SW480 (cell line): Measurements from ENCODE around the gene CKLF.
"Not testable (repeated sequence)": the region's sequence is repeated elsewhere in the genome, so short reads cannot be mapped to it uniquely, and the experiment has no call there.

Experiments
- DNase-seq: peaks from one replicate; pipeline ENCODE4 v3.0.0-alpha.2; 2016; ENCODE audit warnings: low spot score

CKLF gene

DNA sequence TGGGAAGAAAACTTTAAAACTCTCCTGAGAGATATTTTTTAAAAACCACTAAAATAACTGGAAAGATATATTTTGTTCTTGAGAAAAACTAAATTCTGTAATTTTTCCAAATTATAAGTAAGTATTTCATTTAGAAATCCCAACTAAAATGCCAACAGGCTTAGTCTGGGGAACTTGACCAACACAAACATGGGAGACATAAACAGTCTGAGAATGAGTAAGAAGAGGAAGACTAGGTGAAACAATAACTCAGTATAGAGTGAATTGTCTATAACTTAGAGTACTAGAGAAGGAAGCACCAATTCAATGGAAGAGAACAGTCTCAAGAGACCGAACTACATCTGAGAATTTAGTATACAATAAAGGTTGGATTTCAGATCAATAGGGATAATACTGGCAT lies 16.8 kb downstream of the CKLF start:
- no peak for DNase-seq

DNA sequence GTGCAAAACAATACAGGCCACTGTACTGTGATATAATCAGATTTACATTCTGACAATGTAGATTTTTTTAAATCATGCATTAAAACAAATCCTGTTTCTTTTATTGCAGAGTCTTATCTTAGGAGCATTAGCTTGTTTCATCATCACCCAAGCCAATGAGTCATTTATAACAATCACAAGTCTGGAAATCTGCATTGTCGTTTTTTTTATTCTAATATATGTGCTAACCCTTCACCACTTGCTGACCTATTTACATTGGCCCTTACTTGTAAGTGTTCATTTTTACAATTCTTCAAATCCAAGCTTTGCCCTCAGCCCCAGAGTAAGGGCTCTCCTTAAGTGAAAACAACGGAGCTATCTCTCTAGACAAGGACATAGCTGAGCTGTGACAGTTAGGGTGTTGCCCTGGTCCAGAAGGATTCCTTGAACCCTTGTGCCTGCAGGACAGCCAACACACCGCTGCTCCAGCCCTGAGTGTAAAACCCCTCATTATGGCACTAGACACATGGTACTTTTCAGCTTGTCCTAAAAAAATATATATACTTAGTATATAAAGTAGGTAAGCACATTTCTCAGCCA lies 17.5 kb downstream of the CKLF start:
- no peak for DNase-seq

DNA sequence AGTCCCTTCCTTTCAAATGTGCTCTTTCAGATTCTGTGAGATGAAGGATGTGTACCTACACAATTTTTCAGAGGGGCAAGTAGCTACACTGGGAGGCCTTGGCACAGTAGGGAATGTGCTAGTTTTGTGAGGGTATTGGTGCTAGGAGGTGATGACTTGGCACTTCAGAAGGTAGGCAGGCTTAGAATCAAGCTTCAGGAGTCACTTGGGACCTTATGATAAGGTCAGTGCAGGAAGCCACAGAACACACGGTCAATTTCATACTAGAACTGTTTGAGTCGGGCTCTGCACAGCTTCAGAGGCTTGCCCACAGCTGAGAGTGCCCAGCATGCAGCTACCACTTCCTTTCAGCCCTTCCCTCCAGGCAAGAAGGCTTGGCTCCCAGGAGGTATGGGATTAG lies 20.0 kb downstream of the CKLF start:
- DNase-seq, result no peak

DNA sequence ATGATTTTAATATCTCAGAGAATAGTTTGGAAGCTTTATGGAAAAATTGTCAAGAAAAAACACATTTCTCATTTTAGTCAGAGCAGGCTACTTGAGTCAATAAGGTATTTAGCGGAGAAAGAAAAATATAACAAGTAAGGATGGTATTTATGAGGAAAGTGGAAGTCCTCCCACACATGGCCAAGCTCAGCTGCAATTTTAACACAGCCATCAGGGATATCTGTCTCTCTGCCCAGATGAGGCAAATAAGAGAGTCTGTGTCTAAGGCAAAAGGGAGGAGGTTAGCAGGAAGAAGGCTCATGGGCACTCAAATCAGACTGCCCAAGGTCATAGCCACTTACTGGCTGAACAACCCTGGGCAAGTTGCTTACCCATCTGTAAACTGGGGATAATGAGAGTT lies 21.7 kb downstream of the CKLF start:
- no peak for DNase-seq

DNA sequence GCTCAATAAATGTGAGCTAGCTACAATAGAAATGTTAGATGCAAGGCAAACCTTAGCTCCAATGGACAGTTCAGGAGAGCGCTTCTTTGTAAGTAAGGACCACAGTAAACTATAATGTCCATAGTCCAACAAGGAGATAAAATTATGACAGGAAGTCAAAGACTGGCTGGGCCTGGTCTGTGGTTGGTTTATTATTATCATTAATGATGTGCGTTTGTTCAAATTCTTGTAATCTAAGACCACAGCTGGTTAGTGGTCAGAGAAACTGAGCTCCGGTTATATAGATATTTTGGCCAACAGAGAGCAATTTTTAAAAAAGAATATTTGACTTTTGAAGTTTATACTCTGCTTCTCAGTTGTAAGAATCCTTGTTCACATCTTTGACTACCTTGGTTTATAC lies 22.2 kb downstream of the CKLF start:
- no peak for DNase-seq

DNA sequence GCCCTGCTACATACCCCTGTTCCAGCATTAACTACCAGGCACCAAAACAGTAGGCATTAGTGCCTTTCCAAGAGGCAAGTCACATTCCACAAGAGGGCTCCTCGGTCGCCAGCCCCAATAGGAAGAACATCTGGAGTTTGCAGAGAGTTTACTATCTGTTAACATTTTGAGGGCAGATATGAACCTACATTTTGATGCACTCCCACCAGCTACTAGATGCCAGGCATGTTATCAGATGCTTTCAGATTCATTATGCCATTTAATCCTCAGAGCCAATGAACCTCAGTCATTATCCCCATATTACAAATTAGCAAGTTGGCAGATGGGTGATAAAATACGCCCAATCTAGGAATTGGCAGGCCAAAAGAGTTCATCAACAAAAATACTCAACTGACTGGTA lies 22.7 kb downstream of the CKLF start:
- DNase-seq, result no peak

DNA sequence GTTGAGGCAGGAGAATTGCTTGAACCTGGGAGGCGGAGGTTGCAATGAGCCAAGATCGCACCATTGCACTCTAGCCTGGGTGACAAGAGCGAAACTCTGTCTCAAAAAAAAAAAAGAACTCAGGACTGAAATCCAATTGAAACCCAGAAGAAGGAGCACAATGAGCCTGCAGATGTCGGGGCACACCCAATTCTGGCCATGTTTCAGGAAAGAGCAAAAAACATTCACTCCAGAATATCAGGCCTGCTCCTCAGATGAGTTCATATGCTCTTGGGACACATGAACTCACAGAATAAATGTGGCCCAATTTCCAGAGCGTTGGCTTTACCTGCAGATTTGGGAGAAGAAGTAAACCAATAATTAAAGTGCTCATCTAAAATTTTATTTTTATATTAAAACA lies 23.9 kb downstream of the CKLF start:
- no peak for DNase-seq

DNA sequence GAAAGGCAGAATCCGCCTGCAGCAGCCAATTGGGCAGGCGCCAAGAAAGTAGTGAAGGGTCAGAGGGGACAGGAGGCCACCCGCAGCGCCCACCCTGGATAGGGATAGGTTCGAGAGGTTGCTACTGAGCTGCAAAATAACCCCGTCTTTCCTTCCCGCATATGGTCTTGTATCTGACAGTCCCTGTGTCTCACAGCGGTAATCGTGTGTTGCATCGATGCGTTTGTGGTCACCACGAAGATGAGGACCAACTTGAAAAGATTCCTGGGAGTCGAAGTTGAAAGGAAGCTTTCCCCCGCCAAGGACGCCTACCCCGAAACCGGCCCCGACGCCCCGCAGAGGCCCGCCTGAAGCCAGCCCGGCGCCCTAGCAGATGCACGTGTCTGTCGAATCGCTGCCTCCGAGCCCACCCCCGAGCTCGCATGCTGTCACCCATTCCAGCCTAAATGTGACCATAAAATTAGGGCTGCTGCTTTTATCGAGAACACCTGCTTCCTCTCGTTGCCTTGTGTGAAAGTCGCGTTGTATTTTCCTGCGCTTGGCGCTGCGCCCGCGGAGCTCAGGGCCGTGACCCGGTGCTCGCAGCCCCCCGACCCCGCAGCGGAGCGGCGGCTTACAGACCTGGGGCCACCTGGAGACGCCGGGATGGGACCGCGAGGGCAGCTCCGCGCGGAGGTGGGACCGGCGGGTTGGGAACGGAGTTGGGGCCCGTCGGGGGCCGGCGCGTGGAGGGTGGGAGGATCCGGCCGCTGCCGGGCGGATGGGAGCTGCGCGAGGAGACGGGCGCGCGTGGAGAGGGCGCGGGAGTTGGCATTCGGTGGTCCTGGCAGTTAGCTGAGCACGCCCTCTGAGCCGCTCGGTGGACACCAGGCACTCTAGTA lies 26.5 kb downstream of the CKLF start, which contains the start of gene CMTM2:
CMTM2 (plus strand) TSS at position 813 of the 881 bp plus-strand sequence. CDS start 145 bp downstream, outside the sequence.
- DNase-seq, result no peak

DNA sequence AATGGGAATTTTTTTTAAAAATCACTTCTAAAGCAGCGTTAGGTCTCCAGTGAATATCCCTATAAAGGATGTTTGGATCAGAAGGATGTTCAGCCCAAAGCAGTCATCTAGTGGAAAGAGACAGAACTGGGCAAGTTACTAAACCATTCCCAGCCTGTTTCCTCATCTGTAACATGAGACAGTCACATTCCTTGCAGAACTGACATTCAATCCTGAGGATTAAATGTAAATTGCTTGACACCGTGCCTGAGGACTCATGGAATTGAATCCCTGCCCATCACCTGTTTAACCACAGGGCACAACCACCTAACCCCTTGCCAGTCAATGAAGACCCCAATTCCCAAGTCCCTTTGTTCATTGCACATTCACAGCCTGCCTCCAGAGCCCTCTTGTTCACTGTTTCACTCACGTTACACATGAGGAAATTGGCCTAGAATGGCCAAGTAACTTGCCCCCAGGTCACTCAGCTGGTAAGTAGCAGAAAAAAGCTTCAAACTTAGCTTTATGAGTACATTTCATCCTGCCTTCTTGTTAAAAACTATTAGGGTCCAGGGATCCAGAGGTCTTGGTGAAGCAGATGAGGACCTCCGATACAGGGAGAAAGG lies 28.3 kb downstream of the CKLF start:
- DNase-seq, result no peak

DNA sequence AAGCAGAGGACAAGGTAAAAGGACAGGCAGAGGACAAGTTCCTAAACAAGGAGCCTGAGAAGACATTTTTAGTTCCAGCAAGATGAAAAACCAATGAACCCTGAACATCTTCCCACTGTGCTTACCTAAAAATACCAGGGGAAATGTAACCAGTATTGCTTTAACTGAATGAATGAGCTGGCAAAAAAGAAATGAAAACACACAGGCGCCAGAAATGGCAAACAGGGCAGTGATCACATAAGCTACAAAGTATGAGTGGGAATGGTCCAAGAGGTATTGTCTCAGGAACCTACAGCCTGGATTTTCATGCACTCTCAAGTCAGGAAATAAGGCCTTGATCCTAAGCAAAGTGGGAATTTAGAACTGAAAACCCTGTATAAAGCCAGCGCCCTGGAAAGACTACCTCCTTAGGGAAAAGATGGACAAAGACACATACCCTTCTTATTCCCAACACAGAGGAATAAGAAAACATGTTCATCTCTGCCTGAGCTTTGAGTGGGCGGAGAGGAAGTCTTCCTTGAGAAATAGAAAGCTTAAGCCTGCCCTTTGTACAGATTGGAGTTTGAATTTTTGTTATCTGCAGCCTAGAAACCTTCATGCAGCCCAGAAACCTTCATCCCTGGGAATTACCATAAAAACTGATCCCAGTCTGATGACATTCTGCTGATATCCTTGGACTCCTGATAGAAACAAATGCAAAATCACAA lies 29.0 kb downstream of the CKLF start:
- DNase-seq, result no peak

DNA sequence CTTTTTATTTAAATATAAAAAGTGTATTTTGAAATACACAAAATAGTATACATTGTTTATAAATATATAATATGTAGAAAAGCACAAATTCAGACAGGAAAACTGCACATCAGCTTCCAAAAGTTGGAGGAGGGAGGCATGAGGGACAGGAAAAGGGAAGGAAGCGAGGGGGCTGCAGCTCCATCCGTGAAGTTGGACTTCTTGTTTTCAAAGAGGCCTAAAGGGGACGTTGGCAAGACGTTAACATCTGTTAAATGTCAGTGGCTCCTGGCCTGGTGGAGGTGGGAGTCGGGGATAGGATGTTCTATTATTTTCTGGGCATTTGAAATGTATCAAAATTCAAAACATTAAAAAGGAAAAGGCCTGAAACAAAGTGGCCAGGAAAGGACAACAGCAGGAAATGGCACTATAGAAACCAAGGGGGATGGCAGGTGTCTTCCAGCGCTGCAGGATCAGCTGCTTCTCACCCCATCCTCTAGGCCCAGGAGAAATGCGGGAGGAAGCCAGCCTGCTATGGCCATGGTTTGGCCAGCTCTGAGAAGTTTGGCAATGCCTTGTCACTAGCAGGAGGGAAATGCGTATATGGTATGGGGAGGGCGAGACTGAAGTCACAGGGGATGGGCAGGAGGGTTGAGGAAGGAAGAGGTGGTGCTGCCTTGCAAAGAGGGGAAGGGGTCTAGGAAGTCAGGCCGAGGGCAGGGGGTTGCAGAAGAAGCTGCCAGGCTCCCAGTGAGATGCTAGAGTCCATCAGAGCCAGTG lies 33.3 kb downstream of the CKLF start:
- no peak for DNase-seq

DNA sequence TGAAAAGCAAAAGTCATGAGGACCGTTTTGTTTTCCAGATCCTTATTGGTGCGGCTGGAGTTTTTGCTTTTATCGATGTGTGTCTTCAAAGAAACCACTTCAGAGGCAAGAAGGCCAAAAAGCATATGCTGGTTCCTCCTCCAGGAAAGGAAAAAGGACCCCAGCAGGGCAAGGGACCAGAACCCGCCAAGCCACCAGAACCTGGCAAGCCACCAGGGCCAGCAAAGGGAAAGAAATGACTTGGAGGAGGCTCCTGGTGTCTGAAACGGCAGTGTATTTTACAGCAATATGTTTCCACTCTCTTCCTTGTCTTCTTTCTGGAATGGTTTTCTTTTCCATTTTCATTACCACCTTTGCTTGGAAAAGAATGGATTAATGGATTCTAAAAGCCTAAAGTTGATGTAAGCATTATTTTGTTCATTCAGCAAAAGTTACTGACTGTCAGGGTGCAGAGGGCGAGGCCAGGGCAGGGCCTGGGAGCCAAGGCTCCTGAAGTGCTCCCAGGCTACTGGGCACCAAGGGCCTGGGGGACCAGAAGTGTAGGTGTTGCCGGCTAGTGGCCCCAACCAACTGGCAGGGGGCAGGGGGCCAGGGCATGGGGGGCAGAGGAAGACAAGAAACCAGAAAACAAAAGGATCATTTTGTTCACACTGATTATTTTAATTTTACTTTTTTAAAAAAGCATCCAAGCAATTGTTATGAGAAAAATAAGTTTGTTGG lies 35.7 kb downstream of the CKLF start:
- no peak for DNase-seq

DNA sequence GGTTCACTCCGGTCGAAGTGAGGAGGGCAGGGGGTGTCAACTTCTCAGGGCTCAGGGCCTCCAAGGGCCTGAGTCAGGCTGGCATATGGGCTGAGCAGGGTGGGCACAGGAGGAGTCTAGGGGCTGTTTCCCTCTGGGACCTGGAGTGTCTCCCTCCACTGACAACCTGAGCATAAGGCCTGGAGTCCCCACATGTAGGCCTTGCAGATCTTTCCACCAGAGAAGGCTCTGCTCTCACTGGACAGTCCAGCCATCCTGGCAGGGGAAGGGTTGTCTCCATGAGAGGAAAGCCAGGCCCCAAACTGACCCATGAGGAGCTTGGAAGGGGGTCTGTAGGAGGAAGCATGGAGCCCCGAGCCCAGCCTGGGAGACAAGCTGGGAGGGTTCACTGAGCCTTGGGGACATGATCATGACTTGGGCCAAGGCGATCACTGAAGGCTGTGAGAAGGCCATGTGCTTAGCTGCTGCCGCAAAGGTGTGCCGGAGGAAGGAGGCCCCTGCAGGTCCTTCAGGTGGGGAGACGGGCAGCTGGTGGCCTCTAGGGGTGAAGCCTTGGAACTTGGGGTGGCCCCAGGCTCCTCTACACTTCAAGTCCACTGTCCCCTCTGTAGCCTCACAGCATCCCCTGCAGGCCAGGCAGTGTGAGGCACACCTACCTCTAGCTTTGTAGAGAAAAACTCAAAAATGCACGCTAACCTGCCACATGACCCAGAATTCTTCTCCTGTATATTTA lies 36.8 kb downstream of the CKLF start:
- no peak for DNase-seq

DNA sequence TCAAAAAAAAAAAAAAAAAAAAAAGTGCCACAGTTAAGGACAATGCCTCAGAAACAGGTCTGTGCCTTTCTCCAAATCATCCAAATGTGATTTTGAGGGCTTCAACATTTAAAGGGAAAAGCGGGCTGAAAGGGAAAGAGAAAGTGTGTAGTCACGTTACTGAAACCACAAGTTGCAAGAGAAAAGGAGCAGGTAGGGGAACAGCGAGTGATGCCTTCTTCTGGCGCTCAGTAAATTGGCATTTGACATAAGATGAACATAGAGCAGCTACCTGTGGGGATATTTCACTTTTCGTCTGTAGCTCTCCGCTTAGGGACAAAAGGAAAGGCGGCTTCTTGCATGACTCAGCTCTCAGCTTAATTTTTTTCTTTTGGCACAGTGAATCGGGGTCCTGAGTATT lies 37.9 kb downstream of the CKLF start:
- DNase-seq, result no peak

DNA sequence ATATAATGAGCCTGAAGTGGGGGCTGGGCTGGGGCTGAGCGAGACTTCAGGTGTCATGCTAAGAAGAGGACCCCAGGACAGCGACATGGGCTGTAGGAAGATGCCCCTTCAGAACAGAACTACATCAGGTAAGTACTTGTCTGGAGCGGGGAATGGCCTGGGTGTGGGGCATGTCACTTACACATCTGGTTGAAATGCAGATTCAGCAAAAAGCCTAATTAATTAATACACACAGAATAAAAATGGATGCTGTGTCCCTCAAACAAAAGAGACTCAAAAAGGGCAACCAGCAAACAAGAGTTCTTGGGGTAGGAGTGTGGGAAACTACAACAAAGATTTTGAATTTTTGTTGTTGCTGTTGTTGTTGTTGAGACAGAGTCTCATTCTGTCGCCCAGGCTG lies 38.6 kb downstream of the CKLF start:
- no peak for DNase-seq

DNA sequence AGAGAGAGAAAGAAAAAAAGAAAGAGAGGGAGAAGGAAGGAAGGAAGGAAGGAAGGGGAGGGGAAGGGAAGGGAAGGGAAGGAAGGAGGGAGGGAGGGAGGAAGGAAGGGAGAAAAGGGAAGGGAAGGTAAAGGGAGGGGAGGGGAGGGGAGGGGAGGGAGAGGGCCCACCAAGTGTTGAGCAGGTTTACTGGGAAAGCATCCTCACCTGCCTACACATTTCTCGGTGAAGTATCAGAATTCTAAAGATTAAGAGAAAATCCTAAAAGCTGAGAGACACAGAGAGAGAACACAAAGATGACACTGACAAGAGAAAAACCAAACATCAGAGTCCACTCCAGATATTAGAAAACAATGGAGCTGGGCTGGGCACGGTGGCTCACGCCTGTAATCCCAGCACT lies 39.9 kb downstream of the CKLF start:
- DNase-seq, result no peak

DNA sequence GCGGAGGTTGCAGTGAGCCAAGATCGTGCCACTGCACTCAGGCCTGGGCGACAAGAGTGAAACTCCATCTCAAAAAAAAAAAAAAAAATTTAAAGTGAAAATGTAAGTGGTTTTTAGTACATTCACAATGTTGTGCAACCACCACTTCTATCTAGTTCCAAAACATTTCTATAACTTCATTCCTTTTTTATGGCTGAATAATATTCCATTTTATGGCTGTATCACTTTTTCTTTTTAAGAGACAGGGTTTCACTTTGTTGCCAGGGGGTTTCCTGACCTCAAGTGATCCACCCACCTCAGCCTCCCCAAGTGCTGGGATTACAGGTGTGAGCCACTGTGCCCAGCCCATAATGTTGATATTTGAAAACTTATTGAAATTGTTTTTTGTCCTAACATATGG lies 40.4 kb downstream of the CKLF start:
- DNase-seq, result no peak

DNA sequence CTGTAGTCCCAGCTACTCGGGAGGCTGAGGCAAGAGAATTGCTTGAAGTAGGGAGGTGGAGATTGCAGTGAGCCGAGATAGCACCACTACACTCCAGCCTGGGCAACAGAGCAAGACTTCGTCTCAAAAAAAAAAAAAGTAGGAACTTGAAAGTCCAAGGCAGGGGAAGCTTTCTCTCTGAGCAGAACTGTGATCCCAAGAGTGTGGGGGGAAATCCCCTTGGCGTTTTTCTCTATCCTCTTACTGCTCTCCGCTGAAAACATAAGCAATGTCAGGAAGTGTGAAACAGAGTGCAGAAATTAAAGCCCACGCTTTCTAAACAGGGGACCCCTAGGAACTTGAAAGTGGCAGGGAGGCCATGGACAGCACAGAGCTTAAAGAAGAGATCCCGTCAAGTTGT lies 42.4 kb downstream of the CKLF start:
- DNase-seq, result no peak

DNA sequence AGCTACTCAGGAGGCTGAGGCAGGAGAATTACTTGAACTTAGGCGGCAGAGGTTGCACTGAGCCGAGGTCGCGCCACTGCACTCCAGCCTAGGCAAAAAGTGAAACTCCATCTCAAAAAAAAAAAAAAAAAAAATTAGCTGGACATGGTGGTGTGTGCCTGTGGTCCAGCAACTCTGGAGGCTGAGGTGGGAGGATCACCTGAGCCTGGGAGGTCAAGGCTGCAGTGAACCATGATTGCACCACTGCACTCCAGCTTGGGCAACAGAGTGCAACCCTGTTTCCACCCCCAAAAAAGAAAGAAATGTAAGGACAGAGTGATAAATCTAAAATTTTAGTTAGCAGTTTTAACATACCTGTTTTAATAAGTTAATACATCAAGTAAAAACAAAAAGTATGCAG lies 44.2 kb downstream of the CKLF start:
- not testable (repeated sequence) for DNase-seq

DNA sequence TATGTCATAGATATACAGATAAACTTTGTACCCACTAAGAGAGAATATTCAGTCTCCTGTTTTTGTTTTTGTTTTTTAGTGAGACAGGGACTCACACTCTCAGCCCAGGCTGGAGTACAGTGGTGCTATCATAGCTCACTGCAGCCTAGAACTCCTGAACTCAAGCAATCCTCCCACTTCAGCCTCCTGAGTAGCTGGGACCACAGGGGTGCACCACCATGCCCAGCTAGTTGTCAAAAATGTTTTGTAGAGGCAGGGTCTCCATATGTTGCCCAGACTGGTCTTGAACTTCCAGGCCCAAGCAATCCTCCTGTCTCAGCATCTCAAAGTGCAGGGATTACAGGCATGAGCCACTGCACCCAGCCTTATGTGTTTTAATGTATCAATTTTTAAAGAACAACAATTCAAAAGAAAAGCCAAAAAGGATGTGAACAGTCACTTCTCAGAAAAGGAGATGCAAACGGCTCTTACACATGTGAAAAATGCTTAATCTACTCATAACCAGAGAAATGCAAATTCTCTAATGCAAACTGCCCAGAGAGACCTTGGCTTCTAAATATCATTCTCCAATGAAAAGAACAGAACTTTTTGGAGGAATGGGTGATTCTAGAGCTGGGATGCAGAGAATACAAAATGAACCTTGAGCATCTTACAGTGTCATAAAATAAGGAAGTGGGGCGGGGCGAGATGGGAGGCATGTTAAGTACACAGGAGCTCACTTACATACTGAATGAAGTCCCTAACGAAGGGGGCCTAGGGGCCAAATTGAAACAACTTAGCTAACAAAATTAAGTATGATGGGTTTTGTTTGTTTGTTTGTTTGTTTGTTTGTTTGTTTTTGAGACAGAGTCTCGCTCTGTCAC lies 44.8 kb downstream of the CKLF start:
- DNase-seq, result no peak
